Natural killer cell (primary cell): ENCODE measurements around the gene DDIT3. TPM values are rescaled to one million over a fixed set of nuclear protein-coding genes. Genes with fewer than 3 reads are reported as not detected.

Experiments
- ATAC-seq, 3 donors: fragments of 150-1000 bp in 2 of 3; fragments of 200-7000 bp in 1 of 3; cut with Tn5 transposase; 1 replicate in 1 of 3; 2 replicates in 2 of 3; pipeline ENCODE4 v1.10.0; 2021; ENCODE audit warnings: mild to moderate bottlenecking in 2 of 3, moderate library complexity in 2 of 3
- DNase-seq, 2 donors: peaks; one replicate each; pipeline versions ENCODE4 v3.0.0 to v3.0.0-alpha.2; 2013 to 2021; ENCODE audit warnings: mixed read lengths in 1 of 2
- H3K27ac ChIP-seq: one replicate; pipeline ENCODE4 v1.5.1; 2013; ENCODE audit warnings: mild to moderate bottlenecking, low read length
- H3K27me3 ChIP-seq: one replicate; pipeline ENCODE4 v1.6.1; 2013; ENCODE audit warnings: low read length; ENCODE audit not compliant: control insufficient read depth, insufficient read depth
- H3K36me3 ChIP-seq: one replicate; pipeline ENCODE4 v1.6.1; 2013; ENCODE audit warnings: low read length; ENCODE audit not compliant: control insufficient read depth, insufficient read depth
- H3K4me1 ChIP-seq: one replicate; pipeline ENCODE4 v1.6.1; 2013; ENCODE audit warnings: low read length; ENCODE audit not compliant: control insufficient read depth, insufficient read depth
- H3K4me3 ChIP-seq: one replicate; pipeline ENCODE4 v1.5.1; 2013; ENCODE audit warnings: low read length
- H3K9me3 ChIP-seq: one replicate; pipeline ENCODE4 v1.6.1; 2013; ENCODE audit warnings: low read length; ENCODE audit not compliant: control insufficient read depth, insufficient read depth
- H3K27ac Mint-ChIP-seq, 2 donors: one replicate each; pipeline ENCODE4 v1.8.0; 2022; ENCODE audit warnings: mild to moderate bottlenecking in 2 of 2, mixed read lengths in 2 of 2, moderate library complexity in 1 of 2
- H3K27me3 Mint-ChIP-seq, 2 donors: one replicate each; pipeline ENCODE4 v1.8.0; 2022; ENCODE audit warnings: low read depth in 2 of 2, mixed read lengths in 2 of 2
- H3K36me3 Mint-ChIP-seq: one replicate; pipeline ENCODE4 v1.8.0; 2022; ENCODE audit warnings: mixed read lengths
- H3K4me1 Mint-ChIP-seq, 2 donors: one replicate each; pipeline ENCODE4 v1.8.0; 2022; ENCODE audit warnings: mixed read lengths in 2 of 2
- H3K4me3 Mint-ChIP-seq: one replicate; pipeline ENCODE4 v1.8.0; 2022; ENCODE audit warnings: mild to moderate bottlenecking, moderate library complexity, mixed read lengths
- H3K9me3 Mint-ChIP-seq, 2 donors: one replicate each; pipeline ENCODE4 v1.8.0; 2022; ENCODE audit warnings: mixed read lengths in 2 of 2
- WGBS: methylation state at CpG from one replicate; pipeline ENCODE4 v1.1.7; 2013; ENCODE audit warnings: missing lambda C conversion rate; ENCODE audit not compliant: insufficient coverage; 5-methylcytosine and 5-hydroxymethylcytosine counted together
- intact Hi-C: fragments of 100-400 bp; cut with micrococcal nuclease; formaldehyde crosslinking; loops from one replicate; pipeline ENCODE4 v1.14.2; 2022
- total RNA-seq, 4 donors: library from RNA; stranded (reverse); fragments of 120-200 nt in 1 of 4; gene quantifications; one replicate each; pipeline versions ENCODE4 v1.2.3 to v1.2.4, GENCODE V29; 2013 to 2022
- TF ChIP-seq, protein P1 (sequence below): fragments of 200-600 bp; IDR thresholded peaks from one replicate; pipeline ENCODE4 v1.8.0; 2022; ENCODE audit warnings: antibody characterized with exemption

The DDIT3 gene
- total RNA-seq, 3 donors from 2014 or later (not counting 1 experiment from before 2014, with no cell fraction given) = 117 to 318 (median 182) TPM

DNA sequence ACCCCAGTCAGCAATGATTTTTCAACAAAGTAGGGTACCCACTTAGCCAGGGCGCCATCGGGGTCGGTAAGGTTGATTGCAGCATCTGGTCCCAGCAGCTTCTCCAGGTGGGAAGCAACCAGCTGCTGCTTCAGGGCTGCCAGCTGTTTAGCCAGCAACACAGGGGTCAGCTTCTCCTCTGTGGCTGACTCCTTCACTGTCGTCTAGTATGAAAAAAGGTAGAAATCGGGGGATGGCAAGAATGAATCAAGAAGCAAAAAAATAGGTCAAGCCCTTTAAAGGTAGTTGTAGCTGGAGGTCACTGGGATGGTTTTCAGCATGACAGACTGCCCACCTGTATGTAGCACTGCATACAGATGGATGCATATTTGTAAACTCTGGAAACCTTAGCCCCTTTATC is 13.9 kb upstream of the DDIT3 start:
- Mint-ChIP-seq H3K9me3 (no peaks in the 10 kb centered on the region), H3K4me3 (no peak overlapping the region), H3K4me1 (peaks cover 0 to 12% of the 10 kb centered on the region in 2 donors), H3K36me3 (peaks cover 15% of the 10 kb centered on the region), H3K27ac (no peak overlapping the region), H3K27me3 (no peaks in the 10 kb centered on the region)
- Histone ChIP-seq H3K27me3 (no peaks in the 10 kb centered on the region), H3K36me3 (peaks cover 66% of the 10 kb centered on the region), H3K27ac (no peak overlapping the region), H3K9me3 (no peaks in the 10 kb centered on the region), H3K4me3 (no peak overlapping the region), H3K4me1 (no peaks in the 10 kb centered on the region)
- ATAC-seq = no peak
- TF ChIP-seq, protein P1, sequence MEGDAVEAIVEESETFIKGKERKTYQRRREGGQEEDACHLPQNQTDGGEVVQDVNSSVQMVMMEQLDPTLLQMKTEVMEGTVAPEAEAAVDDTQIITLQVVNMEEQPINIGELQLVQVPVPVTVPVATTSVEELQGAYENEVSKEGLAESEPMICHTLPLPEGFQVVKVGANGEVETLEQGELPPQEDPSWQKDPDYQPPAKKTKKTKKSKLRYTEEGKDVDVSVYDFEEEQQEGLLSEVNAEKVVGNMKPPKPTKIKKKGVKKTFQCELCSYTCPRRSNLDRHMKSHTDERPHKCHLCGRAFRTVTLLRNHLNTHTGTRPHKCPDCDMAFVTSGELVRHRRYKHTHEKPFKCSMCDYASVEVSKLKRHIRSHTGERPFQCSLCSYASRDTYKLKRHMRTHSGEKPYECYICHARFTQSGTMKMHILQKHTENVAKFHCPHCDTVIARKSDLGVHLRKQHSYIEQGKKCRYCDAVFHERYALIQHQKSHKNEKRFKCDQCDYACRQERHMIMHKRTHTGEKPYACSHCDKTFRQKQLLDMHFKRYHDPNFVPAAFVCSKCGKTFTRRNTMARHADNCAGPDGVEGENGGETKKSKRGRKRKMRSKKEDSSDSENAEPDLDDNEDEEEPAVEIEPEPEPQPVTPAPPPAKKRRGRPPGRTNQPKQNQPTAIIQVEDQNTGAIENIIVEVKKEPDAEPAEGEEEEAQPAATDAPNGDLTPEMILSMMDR = no peak
- DNase-seq = no peak
- intact Hi-C loops = no loop called here
- 92% methylated on average over 5 of the region's 5 CpGs for WGBS

DNA sequence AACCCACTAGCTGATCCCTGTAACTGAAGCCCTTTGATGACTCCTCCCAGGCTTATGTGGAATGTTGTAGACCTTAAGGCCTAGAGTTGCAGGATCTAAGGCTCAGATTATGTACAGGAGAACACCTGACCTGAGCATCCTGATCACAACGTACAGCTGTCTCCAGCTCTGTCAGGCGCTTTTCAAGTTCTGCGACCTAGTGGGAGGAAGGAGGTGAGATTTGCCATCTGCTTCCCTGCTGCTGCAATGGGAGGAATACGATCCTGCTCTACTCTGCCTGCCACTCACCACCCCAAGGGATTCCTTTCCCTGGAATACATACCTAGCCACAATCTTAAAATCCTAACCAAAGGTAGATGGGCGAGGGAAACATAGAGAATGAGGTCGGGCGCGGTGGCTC is 12.8 kb upstream of the DDIT3 start:
- Mint-ChIP-seq H3K4me3 (no peak overlapping the region), H3K27ac (no peak overlapping the region), H3K9me3 (no peaks in the 10 kb centered on the region), H3K27me3 (no peaks in the 10 kb centered on the region), H3K36me3 (peaks cover 15% of the 10 kb centered on the region), H3K4me1 (peaks cover 0 to 10% of the 10 kb centered on the region in 2 donors)
- Histone ChIP-seq H3K4me3 (no peak overlapping the region), H3K27me3 (no peaks in the 10 kb centered on the region), H3K27ac (no peak overlapping the region), H3K4me1 (no peaks in the 10 kb centered on the region), H3K36me3 (peaks cover 70% of the 10 kb centered on the region), H3K9me3 (no peaks in the 10 kb centered on the region)
- intact Hi-C loops = no loop called here
- TF ChIP-seq, protein P1 = no peak
- DNase-seq = no peak
- 100% methylated on average over 7 of the region's 8 CpGs for WGBS
- ATAC-seq = no peak

DNA sequence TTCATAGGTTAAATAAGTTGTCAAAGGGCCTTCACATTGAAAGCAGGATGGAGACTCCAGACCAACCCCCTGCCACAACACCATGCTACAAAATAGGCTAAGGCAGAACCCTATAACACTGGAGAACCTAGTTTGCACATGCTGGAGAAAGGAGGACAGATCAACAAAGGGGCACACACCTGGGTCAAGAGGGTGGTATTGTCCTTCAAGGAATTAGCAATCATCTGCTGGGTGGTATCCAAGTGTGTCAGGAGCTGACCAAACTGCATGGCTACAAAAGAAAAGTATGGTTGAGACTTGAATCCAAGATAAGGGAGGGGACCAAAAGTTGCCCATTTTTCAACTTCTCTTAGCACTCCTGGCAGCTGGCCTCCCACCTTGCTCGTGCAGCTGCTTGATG is 11.5 kb upstream of the DDIT3 start:
- DNase-seq = no peak
- peaks cover 78% of the 10 kb centered on the region for H3K36me3 ChIP-seq
- no peak overlapping the region for H3K4me3 Mint-ChIP-seq
- no peaks in the 10 kb centered on the region for H3K27me3 Mint-ChIP-seq
- peaks cover 0 to 9% of the 10 kb centered on the region in 2 donors for H3K4me1 Mint-ChIP-seq
- H3K27ac Mint-ChIP-seq = peak overlapping the region in 1 of 2 donors; percentile 23
- no peaks in the 10 kb centered on the region for H3K27me3 ChIP-seq
- no peaks in the 10 kb centered on the region for H3K9me3 ChIP-seq
- no peak overlapping the region for H3K4me3 ChIP-seq
- no peak for ATAC-seq
- no peaks in the 10 kb centered on the region for H3K9me3 Mint-ChIP-seq
- no peaks in the 10 kb centered on the region for H3K4me1 ChIP-seq
- WGBS = 92% methylated on average over 1 of the region's 1 CpG
- peaks cover 15% of the 10 kb centered on the region for H3K36me3 Mint-ChIP-seq
- intact Hi-C loops = no loop called here
- H3K27ac ChIP-seq = no peak overlapping the region
- TF ChIP-seq, protein P1 = no peak

GRCh38 chr12:57530396-57531142 is 10.3 kb upstream of the DDIT3 start:
- Histone ChIP-seq H3K9me3 (no peaks in the 10 kb centered on the region), H3K36me3 (peaks cover 85% of the 10 kb centered on the region), H3K4me3 (no peak overlapping the region), H3K27ac (no peak overlapping the region), H3K4me1 (no peaks in the 10 kb centered on the region), H3K27me3 (no peaks in the 10 kb centered on the region)
- Mint-ChIP-seq H3K36me3 (peaks cover 15% of the 10 kb centered on the region), H3K9me3 (no peaks in the 10 kb centered on the region), H3K27me3 (no peaks in the 10 kb centered on the region), H3K4me1 (peaks cover 0 to 20% of the 10 kb centered on the region in 2 donors), H3K27ac (peak overlapping the region; percentile 64 to 71), H3K4me3 (no peak overlapping the region)
- 95% methylated on average over 4 of the region's 5 CpGs for WGBS
- TF ChIP-seq, protein P1 = no peak
- DNase-seq (no peak), ATAC-seq (no peak)
- intact Hi-C loops = no loop called here
